GM12878 (cell line): ENCODE measurements around the gene PROC. TPM values are rescaled to one million over a fixed set of nuclear protein-coding genes. Genes with fewer than 3 reads are reported as not detected.
A peak's percentile ranks its signal among the peaks of the same experiment; 100 is the strongest.

Experiments
- CHD1 ChIP-seq: IDR thresholded peaks from 2 replicates; pipeline ENCODE4 v1.6.1; 2012; ENCODE audit warnings: low read depth, low read length, improper control_type of control experiment
- CHD4 ChIP-seq: fragments of 200-600 bp; sonication (generic); IDR thresholded peaks from 2 replicates; pipeline ENCODE4 v1.6.1; 2016; ENCODE audit warnings: mild to moderate bottlenecking
- DPF2 ChIP-seq: fragments of 450-650 bp; IDR thresholded peaks from 2 replicates; pipeline ENCODE4 v1.6.1; 2017; ENCODE audit warnings: mild to moderate bottlenecking
- EED ChIP-seq: sonication (generic); IDR thresholded peaks from 2 replicates; pipeline ENCODE4 v1.6.1; 2016; ENCODE audit warnings: antibody characterized with exemption, low read depth
- ESRRA ChIP-seq: IDR thresholded peaks from 2 replicates; pipeline ENCODE4 v1.6.1; 2012; ENCODE audit warnings: mild to moderate bottlenecking, low read length, improper control_type of control experiment
- ETV6 ChIP-seq, 2 experiments: fragments of 450-650 bp in 1 of 2; IDR thresholded peaks in 1 of 2; conservative IDR thresholded peaks in 1 of 2; 2 replicates each; pipeline ENCODE4 v1.6.1; 2014; ENCODE audit warnings: antibody characterized with exemption in 1 of 2, borderline replicate concordance in 1 of 2, low read depth in 1 of 2, mild to moderate bottlenecking in 1 of 2, moderate library complexity in 1 of 2
- FOS ChIP-seq: IDR thresholded peaks from 3 replicates; pipeline ENCODE4 v1.6.1; 2011; ENCODE audit warnings: borderline replicate concordance; ENCODE audit not compliant: insufficient read length; ENCODE audit errors: extremely low read depth
- FOXK2 ChIP-seq: fragments of 450-650 bp; IDR thresholded peaks from 2 replicates; pipeline ENCODE4 v1.6.1; 2017; ENCODE audit warnings: mild to moderate bottlenecking, moderate library complexity
- IKZF1 ChIP-seq: fragments of 450-650 bp; conservative IDR thresholded peaks from 2 replicates; pipeline ENCODE4 v1.6.1; 2017; ENCODE audit warnings: antibody characterized with exemption, mild to moderate bottlenecking
- LARP7 ChIP-seq: fragments of 450-650 bp; IDR thresholded peaks from 2 replicates; pipeline ENCODE4 v1.6.1; 2017; ENCODE audit warnings: mild to moderate bottlenecking
- MTA2 ChIP-seq: fragments of 450-650 bp; IDR thresholded peaks from 2 replicates; pipeline ENCODE4 v1.6.1; 2016; ENCODE audit warnings: low read depth, mild to moderate bottlenecking, moderate library complexity
- NFYB ChIP-seq: IDR thresholded peaks from 2 replicates; pipeline ENCODE4 v1.6.1; 2011; ENCODE audit warnings: low read depth, mild to moderate bottlenecking, low read length, improper control_type of control experiment, moderate library complexity; ENCODE audit not compliant: insufficient read depth
- NR2C2 ChIP-seq: IDR thresholded peaks from 2 replicates; pipeline ENCODE4 v1.6.1; 2011; ENCODE audit warnings: borderline replicate concordance, low read depth; ENCODE audit not compliant: control insufficient read depth, insufficient read length
- PBX3 ChIP-seq: IDR thresholded peaks from 2 replicates; pipeline ENCODE4 v1.6.1; 2011; ENCODE audit warnings: mild to moderate bottlenecking, low read depth, low read length, moderate library complexity; ENCODE audit not compliant: insufficient replicate concordance
- POLR2A ChIP-seq: IDR thresholded peaks from 2 replicates; pipeline ENCODE4 v1.6.1; 2011; ENCODE audit warnings: low read depth, mild to moderate bottlenecking, low read length
- RELB ChIP-seq: fragments of 450-650 bp; IDR thresholded peaks from 2 replicates; pipeline ENCODE4 v1.6.1; 2017; ENCODE audit warnings: low read depth, mild to moderate bottlenecking, moderate library complexity
- SMAD1 ChIP-seq: fragments of 450-650 bp; IDR thresholded peaks from 2 replicates; pipeline ENCODE4 v1.6.1; 2018; ENCODE audit warnings: mild to moderate bottlenecking, low read depth; ENCODE audit not compliant: partially characterized antibody
- SMARCA5 ChIP-seq: fragments of 450-650 bp; IDR thresholded peaks from 2 replicates; pipeline ENCODE4 v1.6.1; 2017; ENCODE audit warnings: mild to moderate bottlenecking
- SREBF2 ChIP-seq: IDR thresholded peaks from 2 replicates; pipeline ENCODE4 v1.6.1; 2012; ENCODE audit warnings: mild to moderate bottlenecking, low read length
- SRF ChIP-seq, 2 experiments: IDR thresholded peaks; 2 replicates each; pipeline ENCODE4 v1.6.1; 2011; ENCODE audit warnings: low read depth in 2 of 2, low read length in 2 of 2, mild to moderate bottlenecking in 1 of 2, moderate library complexity in 1 of 2
- TCF12 ChIP-seq: IDR thresholded peaks from 2 replicates; pipeline ENCODE4 v1.6.1; 2011; ENCODE audit warnings: low read depth, mild to moderate bottlenecking, low read length
- TCF3 ChIP-seq: IDR thresholded peaks from 2 replicates; pipeline ENCODE4 v1.6.1; 2012; ENCODE audit warnings: low read depth, mild to moderate bottlenecking, low read length, borderline replicate concordance; ENCODE audit not compliant: insufficient read depth
- YBX1 ChIP-seq: fragments of 450-650 bp; IDR thresholded peaks from 2 replicates; pipeline ENCODE4 v1.6.1; 2016; ENCODE audit warnings: antibody characterized with exemption
- ZBTB11 ChIP-seq: fragments of 450-650 bp; formaldehyde crosslinking; IDR thresholded peaks from 2 replicates; pipeline ENCODE4 v1.5.0; 2022; ENCODE audit warnings: mild to moderate bottlenecking, missing genetic modification characterization
- ZNF207 ChIP-seq: fragments of 450-650 bp; IDR thresholded peaks from 2 replicates; pipeline ENCODE4 v1.6.1; 2014; ENCODE audit warnings: antibody characterized with exemption, mild to moderate bottlenecking, borderline replicate concordance
- polyA plus RNA-seq, 11 experiments: library from polyadenylated mRNA; depleted of rRNA in 4 of 11; unstranded in 6 of 11; stranded (reverse) in 5 of 11; fragments of >200 nt; fragmentation: Nextera tagmentation in 4 of 11; fragmentation: Illumina TruSeq in 1 of 11; extraction: Ambion mirVana in 4 of 11; extraction: Trizol in 1 of 11; gene quantifications; 1 replicate in 1 of 11; 2 replicates in 10 of 11; pipeline versions ENCODE4 v1.2.1 to v1.2.3, GENCODE V29; 2011 to 2016; ENCODE audit warnings: inconsistent platforms in 2 of 11, missing spikeins in 2 of 11, low read depth in 1 of 11
- total RNA-seq, 4 experiments: library from RNA; depleted of rRNA in 3 of 4; stranded (reverse); fragments of >200 nt in 3 of 4; fragmentation: Illumina TruSeq in 1 of 4; extraction: Trizol in 1 of 4; gene quantifications; 2 replicates each; pipeline versions ENCODE4 v1.2.1 to v1.2.3, GENCODE V29; 2013 to 2021

PROC gene
- total and polyA plus RNA-seq, 10 of the 15 experiments (the other 5 are each of a cell fraction or from before 2014, with no cell fraction given) = not detected

- TF ChIP-seq SMARCA5 = peak; percentile 51; the same call in 1 of the 2 replicates
- 0 out of 2 replicates have a peak, but pooled peaks have one; percentile 22 for TF ChIP-seq MTA2
- TF ChIP-seq RELB = peak; percentile 48; the same call in 1 of the 2 replicates
- no peak for TF ChIP-seq CHD1
- TF ChIP-seq NFYB = no peak
- no peak for TF ChIP-seq LARP7
- TF ChIP-seq YBX1 = no peak
- peak; percentile 48 for TF ChIP-seq IKZF1
- TF ChIP-seq POLR2A = no peak
- no peak for TF ChIP-seq FOXK2
- no peak for TF ChIP-seq ZNF207
- peak; percentile 59 for TF ChIP-seq EED
- peak; percentile 80; the same call in 1 of the 2 replicates for TF ChIP-seq TCF12
- no peak for TF ChIP-seq ZBTB11 (CRISPR knock-in tag)
- no peak for TF ChIP-seq SREBF2
- no peak for TF ChIP-seq PBX3
- TF ChIP-seq SMAD1 = no peak
- no peak for TF ChIP-seq CHD4
- no peak for TF ChIP-seq FOS
- no peak for TF ChIP-seq SRF (IDR thresholded peaks at IDR 0.05; ENCODE audit: low read depth in 2 of 2, low read length in 2 of 2)
- peak; percentile 83 for TF ChIP-seq TCF3
- TF ChIP-seq ESRRA = no peak
- no peak for TF ChIP-seq DPF2
- TF ChIP-seq NR2C2 = no peak
- TF ChIP-seq ETV6 (conservative IDR thresholded peaks at IDR 0.05 in 1 of 2, IDR thresholded peaks at IDR 0.05 in 1 of 2; ENCODE audit: borderline replicate concordance in 1 of 2, low read depth in 1 of 2) = peak in 1 of 2 experiments; percentile 85; a peak in 2 of 4 replicates
These were observed 28.3 kb upstream of the PROC start (continued) for GRCh38 chr2:127389778-127390435.
